Left lobe of liver (tissue), 2 donors: ENCODE measurements around the gene LCN10. TPM values are rescaled to one million over a fixed set of nuclear protein-coding genes. Genes with fewer than 3 reads are reported as not detected.
A peak's percentile ranks its signal among the peaks of the same experiment; 100 is the strongest.
"Not testable (repeated sequence)": the region's sequence is repeated elsewhere in the genome, so short reads cannot be mapped to it uniquely, and the experiment has no call there.

ENCODE experiments used
- ATAC-seq: fragments of 200-7000 bp; cut with Tn5 transposase; one replicate; pipeline ENCODE4 v1.9.1; 2020; ENCODE audit warnings: mild to moderate bottlenecking, moderate library complexity
- DNase-seq: peaks from one replicate; pipeline ENCODE4 v3.0.0-alpha.2; 2020; ENCODE audit warnings: low spot score
- total RNA-seq: library from RNA; stranded (reverse); gene quantifications from one replicate; pipeline ENCODE4 v1.2.1, GENCODE V29; 2021
- donor health status: DM: no; HTN: no; CAD: no; lungs with moderate emphysema.
- donor health status: DM: no; HTN: yes; CAD: no.

Gene LCN10
- total RNA-seq, 1 donor from 2014 or later, result 0.15 TPM

DNA sequence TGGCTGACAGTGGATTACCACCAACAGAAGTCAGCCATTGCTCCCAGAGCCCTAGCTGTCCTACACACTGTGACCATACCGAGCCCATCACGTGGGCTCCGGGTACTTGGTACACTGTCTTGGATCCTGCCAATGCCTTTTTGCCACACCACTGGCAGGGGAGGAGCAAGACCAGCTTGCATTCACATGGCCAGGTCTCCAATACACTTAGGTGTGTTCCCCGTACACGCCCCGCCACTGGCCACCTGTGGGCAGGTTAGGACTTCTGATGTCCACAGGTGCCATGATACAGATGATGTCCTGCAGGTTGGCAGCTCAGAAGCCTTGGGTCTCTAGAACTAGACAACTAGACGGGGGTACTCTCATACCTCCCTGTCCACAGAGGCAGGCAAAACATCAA is 35.7 kb downstream of the LCN10 start:
- ATAC-seq (no peak), DNase-seq (no peak)

DNA sequence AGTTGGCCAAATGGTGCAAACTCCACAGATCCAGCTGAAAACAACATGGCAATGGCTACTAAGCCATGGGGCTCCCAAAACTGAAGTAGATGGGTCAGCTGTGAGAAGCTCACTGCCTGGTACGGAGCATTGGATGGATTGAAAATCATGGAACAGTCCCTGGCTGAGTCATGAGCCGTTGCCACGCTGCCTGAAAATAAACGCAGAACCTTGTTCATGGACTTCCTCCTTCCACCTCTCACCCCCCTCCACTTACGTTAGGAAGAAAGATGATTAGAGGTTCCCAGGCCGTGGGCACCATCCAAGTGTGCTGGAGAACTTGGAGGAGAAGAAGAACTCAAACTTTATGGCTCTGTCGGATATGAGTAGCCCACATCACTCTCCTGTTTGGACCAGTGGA is 37.2 kb downstream of the LCN10 start:
- DNase-seq (no peak), ATAC-seq (no peak)

DNA sequence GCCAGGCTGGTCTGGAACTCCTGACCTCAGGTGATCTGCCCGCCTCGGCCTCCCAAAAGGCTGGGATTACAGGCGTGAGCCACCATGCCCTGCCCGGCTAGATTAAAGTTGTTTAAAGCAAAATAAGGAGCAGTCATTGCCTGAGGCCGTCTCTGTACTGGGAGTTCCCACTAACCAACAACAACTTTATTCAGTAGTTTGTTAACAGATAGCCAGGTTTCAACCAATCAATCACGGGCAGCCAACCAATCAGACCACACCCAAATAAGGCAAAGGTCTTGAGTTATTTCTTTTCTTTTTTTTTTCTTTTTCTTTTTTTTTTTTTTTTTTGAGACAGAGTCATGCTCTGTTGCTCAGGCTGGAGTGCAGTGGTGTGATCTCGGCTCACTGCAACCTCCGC is 38.0 kb downstream of the LCN10 start:
- ATAC-seq, DNase-seq: not testable (repeated sequence)

DNA sequence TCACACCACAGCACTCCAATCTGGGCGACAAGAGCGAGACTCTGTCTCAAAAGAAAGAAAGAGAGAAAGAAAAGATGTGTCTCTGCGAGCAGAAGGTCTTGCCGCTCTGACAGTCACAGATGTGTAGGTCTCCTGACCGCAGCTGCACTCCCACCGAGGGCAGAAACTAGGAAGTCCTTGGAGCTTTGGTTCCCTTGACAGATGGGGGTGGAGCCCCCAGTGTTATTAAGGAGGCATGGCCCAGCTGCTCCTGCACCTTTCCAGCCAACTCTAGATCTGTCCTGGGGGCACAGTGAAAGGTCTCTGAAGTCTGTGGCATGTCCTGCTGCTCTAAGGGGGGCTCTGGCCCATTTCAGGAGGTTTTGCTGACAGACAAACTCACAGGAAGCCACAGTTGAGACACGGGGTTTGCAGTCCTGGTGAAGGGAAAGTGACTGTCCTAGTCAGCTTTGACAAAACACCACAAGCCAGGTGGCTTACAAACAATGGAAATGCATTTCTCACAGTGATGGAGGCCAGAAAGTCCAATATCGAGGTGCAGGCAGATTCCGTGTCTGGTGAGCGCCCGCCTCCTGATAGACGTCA is 39.4 kb downstream of the LCN10 start:
- DNase-seq, result no peak
- ATAC-seq, result no peak

DNA sequence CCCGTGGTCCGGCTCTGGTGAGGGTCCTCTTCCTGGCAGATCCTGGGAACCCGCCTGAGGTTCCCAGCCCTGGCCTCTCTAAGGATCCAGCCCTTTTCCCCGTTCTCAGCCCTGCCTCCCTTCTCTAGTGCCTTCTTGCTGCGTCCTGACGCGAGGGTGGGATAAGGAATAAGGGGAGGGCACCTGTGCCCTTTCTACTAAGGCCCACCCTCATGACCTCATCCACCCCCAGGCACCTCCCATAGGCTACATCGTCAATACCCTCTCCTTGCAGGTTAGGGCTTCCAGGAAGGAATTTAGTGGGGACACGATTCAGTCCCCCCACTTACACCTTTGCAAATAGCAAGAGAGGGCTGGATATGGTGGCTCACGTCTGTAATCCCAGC is 41.1 kb downstream of the LCN10 start:
- ATAC-seq (no peak), DNase-seq (no peak)

DNA sequence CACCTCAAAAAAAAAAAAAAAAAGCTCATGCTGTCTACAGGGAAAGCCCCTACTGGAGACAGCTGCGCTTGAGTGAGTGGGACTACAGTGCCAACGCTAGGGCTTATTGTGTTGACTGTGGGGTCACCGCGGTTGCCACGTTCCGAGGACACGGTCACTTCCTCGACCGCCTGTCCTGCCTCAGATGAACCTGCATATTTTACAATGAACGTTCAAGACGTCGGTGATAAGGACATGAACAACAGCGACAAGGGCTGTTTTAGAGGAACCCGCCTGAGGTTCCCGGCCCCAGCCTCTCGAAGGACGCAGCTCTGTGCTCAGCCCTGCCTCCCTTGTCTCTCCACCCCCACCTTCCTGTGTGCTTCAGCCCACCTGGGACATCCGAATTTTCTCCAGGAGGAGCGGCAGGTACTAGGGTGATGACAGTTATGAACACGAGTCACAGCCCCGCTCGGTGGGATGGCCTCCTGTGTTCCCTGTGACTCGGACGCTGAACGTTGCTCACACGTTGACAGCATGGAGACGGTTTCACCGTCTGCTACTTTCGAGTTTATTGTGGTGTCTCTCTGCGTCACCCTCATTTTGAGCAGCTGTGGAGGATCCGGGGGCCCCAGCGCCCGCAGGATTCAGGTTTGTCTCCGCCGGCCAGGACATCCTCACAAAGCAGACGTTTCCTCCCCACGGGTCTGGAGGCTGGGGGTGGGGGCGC is 41.6 kb downstream of the LCN10 start:
- DNase-seq, result no peak
- no peak for ATAC-seq

DNA sequence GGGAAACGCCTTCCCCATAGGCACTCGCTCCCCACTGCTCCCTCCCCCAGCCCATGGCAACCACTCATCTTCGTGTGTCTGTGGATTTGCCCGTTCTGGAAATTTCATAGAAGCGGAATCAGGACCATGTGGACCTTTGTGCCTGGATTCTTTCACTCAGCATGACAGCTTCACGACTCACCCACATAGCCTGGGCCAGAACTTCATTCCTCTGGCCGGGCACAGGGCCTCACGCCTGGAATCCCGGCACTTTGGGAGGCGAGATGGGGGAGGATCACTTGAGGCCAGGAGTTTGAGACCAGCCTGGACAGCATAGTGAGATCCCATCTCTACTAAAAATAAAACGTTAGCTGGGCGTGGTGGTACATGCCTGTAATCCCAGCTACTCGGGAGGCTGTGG is 42.4 kb downstream of the LCN10 start:
- DNase-seq (no peak), ATAC-seq (no peak)

DNA sequence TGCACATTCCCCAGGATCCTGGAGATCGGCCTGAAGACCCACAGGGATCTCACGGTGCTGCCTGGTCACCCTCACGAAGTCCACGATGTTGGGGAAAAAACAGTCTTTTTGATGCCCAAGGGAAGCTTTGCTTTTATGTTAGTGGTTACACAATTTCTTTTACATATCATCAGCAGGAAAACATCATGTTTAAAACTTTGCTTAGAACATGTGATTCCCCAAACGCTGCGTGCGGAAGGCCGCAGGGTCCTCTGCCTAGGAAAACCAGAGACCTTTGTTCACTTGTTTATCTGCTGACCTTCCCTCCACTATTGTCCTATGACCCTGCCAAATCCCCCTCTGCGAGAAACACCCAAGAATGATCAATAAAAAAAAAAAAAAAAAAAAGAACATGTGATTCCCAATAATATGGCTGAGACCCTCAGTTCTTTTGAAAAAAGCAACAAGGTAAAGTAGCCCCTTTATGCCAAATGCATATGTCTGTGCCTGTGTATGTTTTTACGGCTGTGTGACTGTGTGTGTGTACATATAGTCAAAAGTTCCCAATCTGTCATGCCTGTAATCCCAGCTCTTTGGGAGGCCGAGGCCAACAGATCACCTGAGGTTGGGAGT is 44.0 kb downstream of the LCN10 start:
- no peak for ATAC-seq
- DNase-seq, result no peak

DNA sequence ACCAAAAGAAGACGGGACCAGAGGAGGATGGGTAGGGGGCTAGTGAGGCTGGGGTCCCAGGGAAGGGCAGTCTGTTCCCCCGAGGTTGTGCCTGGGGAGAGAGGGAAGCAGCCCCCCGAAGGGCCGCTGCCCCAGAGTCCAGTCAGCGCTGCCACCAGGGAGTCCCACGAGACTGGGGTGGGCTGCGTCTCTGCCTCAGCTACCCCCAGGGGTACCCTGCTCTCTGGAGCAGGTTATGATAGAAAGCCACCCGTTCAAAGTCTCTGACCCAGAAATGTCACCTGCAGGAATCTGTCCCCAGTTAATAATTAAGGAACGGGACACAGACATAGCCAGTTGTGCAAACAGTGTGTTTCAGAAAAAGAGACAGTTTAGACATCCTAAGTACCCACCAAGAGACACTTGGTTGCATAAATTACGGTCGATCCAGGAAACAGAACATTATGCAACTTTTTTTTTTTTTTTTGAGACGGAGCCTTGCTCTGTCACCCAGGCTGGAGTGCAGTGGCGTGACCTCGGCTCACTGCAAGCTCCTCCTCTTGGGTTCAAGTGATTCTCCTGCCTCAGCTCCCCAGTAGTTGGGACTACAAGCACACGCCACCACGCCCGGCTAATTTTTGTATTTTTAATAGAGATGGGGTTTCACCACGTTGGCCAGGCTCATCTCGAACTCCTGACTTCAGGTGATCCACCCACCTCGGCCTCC is 44.8 kb downstream of the LCN10 start:
- DNase-seq (peak; percentile 66), ATAC-seq (peak; percentile 31)

DNA sequence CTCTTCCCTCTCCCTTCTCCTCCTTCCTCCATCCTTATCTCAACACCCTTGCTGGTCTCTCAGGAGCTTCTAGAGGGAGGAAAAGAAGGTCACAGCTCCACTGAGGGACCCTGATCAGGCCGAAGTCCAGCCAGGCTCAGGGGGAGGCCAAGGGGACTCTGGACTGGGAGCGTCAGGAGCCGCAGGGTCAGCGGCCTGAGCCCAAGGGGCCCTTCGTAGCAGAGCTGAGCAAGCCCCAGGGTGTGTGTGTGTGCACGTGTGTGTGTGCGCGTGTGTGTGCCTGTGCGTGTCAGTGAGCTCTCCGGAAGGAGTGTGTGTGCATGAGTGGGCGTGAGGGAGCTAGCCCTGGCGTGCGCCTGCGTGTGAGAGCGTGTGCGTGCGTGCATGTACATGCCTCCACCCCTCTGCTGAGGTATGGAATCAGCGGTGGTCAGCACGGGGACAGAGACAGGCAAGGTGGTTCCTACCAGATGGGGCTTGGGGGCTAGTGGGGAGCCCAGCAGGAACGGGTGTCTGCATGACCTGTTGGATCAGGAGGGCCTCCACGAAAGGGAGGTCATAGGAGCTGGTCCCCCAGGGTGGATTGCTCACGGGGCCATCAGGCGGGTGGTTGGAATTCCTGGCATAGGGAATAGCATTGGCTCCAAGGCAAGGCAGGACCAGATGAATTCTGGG is 45.5 kb downstream of the LCN10 start:
- DNase-seq, result peak; percentile 85
- peak; percentile 31 for ATAC-seq

DNA sequence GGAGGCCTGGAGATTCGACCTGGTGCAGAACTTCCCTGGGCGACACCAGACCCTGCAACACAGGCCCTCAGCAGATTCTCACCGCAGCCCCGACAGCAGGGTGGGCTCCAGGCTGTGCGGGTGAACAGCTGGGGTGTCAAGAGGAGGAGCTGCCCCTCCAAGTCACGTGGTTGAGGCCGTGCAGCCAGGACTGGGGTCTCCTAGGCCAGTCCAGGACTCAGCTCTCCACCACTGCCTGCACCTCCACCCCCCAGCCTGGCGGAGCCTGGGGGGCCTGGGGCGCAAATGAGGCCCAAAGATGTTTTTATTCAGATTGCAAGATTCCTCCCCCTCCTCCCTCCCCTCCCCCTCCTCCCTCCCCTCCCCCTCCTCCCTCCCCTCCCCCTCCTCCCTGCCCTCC is 46.2 kb downstream of the LCN10 start:
- ATAC-seq (no peak), DNase-seq (peak; percentile 46)

DNA sequence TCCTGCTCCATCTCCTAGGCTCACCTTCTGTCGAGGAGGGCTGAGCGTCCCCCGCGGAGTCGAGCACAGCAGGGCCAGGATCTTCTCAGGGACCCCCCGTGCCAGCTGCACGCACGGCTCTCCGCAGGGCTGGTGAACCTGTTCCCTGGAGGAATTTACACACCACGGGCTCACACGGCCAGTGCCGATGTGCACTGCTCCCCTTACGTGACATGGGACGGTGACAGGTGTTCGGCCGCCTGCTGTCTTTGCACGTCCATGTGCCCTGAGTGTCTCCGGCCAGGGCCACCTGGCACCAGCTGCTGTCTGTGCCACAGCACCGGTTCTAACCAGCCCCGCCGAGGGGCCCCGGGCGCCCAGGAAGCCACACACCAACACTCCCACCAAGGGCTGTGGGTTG is 46.8 kb downstream of the LCN10 start:
- DNase-seq (peak; percentile 73), ATAC-seq (peak; percentile 40)

DNA sequence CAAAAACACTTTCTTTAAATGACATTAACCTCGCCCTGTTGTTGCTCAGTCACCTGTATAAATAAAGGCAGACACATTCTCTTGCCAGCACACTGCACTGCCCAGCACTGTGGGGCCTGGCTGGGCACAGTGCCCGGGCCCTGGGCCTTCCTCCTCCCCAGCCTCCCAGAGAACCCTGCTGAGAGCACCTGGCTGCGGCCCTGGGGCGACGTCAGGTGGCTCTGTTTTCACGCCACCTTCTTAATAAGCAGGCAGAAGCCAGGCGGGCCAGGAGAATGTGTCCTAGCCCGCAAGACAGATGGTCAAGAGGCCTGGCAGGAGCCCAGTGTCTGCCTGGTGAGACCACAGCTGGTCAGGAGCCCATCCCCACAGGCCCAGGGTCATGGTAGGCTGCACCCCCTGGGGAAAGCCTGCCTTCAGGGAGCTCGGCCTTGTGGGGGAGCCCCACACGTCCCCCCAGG is 47.3 kb downstream of the LCN10 start:
- peak; percentile 50 for ATAC-seq

DNA sequence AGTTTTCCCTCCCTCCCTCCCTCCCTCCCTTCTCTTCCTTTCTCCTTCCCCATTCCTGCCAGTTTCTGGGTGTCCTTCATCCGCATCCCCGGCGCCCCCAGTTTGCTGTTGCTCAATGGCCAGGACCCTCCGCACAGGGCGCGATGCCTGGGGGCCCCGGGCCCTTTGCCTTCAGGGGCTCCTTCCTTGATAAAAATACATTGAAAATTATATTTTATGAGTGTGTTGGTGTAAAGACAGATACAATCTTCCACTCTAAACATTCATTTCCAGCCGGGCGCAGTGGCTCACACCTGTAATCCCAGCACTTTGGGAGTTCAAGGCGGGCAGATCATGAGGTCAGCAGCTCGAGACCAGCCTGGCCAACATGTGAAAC is 47.9 kb downstream of the LCN10 start:
- DNase-seq, result no peak
- ATAC-seq, result no peak

More for the DNA sequence above, 47.3 kb downstream of the LCN10 start:
- peak; percentile 91 for DNase-seq

DNA sequence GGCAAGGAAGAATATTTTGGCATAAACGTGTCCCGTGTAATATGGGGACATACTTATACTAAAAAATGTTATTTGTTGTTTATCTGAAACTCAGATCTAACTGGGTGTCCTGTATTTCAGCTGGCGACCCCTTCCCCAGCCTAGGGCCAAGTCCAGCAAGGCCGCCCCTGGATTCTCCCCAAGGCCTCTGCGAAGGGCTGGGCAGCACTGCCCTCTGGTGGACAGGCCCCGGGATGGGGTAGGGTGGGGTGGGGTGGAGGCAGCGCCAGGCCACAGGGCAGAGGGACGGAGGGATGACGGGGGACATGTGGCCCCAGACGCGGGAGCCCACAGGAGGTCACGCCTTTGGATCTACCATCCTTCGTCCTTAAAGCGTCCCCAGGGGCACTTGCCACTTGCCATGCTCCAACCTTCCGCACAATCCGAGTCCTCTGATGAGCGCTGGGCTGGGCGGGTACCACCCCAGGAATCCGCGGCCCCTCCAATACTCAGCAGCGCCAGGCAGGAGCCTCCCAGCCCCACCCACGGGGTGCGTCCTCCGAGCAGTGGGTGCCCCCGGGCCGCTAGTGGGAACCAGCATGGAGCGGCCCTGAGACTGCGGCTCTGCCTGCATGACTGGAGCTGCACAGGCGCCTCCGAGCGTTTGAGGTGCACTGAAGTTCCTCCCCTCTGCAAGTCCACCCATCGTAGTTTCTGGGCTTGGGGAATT is 48.4 kb downstream of the LCN10 start:
- DNase-seq (peak; percentile 82), ATAC-seq (peak; percentile 50)

DNA sequence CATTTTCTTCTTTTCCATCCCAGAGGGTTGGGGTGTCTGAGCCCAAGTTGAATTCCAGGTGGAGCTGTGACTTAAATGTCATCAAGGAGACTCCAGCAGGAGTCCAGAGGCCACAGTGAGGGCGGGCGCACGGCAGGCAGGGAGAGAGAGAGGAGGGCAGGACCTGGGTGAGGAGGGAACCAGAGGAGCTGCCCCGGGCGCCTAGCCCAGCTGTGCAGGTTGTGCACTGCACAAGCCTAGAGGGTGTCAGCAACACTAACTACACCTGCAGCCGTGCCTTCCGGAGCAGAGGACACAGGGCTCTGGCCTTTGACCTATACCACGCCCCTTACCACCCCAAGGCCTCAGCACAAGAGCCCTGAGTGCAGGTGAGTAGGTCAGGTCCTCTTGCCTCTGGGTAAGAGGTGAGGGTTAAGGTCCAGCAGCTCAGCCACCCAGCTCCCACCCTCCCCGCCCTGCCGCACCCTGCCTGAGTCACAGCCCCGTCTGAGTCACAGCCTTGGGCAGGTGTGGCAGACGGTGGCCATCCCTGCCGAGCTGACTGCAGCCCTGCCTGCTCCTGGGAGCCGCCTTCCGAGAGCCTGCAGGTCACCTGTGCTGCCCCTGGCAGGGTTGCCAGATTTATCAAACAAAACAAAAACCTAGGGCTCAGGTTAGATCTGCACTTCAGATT is 49.1 kb downstream of the LCN10 start:
- ATAC-seq (peak; percentile 42), DNase-seq (peak; percentile 92)

DNA sequence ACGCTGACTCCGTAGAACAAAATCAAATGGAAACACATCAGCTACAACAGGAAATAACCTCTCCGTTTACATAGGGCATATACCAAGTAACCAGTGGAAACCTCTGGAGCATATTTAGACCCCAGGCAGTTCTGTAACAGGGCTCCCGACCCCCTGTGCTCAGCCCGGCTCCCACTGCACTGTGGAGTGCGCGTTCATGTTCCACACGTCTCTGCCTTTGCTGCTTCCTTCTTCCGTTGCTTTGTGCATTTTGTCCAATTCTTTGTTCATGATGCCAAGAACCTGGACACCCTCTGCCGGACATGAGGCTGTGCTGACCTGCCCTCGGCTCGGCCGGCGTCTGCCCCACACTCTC is 49.6 kb downstream of the LCN10 start:
- ATAC-seq, result no peak
- DNase-seq, result no peak

DNA sequence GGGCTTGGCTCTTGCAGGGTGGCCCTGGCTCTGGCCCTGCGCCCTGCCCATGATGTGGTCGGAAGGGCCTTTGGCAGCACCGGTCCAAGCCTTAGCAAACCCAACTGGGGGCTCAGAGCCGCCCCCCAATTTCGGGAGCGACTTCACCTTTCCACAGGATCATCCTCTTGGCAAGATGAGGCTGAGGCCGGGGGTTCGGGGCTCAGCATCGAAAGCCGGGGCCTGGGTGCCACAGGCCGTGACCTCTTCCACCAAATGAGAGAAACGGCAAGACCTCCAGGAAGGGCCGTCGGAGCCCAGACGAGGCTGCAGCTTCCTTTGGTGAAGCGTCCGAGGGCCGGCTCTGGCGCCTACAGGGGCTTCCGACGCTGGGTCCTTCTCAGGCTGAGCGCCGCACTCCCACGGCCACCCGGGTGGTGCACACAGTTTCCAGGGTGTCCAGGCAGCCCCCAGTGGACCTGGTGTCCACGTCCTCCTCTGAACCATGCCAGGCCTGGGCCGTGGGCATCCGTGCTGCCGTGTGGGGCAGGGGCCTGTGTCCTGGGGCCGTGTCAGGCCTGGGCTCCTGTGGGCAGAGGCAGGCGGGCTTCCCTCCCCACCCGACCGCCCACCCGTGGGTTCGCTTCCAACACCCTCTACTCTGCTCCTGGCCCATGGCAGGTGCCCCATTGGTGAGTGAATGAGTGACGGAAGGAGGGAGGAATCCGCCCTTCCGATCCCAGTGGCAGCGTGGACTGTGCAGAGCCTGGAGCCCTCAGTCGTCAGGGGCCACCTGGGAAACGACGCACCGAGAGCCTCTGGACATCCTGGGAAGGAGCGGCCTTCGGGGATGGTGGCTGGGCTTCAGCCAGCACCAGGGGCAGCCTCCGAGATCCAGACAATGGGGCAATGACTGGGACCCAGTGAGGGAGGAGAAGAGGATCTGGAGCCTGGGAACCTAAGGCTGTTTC is 50.3 kb downstream of the LCN10 start:
- DNase-seq (no peak), ATAC-seq (no peak)
